ENCODE results near the gene BMP8A. TPM values are rescaled to one million over a fixed set of nuclear protein-coding genes. Genes with fewer than 3 reads are reported as not detected.
"Not testable (repeated sequence)": the region's sequence is repeated elsewhere in the genome, so short reads cannot be mapped to it uniquely, and the experiment has no call there.

The BMP8A gene
- total and polyA plus RNA-seq, 7 donors = 0.27 to 3.2 (median 0.81) TPM; not detected in 1

DNA sequence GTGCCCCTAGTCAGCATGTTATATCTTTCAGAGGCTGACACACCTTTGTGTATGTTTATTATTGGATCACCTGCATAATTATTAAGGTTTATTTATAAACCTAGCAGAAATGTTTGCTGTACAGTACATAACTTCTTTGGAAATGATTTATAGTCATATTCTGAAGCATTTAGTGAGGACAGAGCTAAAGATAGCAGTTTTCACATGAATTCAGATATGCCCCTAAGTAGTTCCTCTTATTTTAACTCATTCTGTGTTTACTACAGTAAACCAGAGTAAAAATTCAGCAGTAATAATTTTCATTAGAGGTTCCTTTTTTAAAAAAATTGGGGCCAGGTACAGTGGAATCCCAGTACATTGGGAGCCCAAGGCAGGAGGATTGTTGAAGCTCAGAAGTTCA, 21.4 kb upstream of the BMP8A start:
- TF ChIP-seq, protein P1, sequence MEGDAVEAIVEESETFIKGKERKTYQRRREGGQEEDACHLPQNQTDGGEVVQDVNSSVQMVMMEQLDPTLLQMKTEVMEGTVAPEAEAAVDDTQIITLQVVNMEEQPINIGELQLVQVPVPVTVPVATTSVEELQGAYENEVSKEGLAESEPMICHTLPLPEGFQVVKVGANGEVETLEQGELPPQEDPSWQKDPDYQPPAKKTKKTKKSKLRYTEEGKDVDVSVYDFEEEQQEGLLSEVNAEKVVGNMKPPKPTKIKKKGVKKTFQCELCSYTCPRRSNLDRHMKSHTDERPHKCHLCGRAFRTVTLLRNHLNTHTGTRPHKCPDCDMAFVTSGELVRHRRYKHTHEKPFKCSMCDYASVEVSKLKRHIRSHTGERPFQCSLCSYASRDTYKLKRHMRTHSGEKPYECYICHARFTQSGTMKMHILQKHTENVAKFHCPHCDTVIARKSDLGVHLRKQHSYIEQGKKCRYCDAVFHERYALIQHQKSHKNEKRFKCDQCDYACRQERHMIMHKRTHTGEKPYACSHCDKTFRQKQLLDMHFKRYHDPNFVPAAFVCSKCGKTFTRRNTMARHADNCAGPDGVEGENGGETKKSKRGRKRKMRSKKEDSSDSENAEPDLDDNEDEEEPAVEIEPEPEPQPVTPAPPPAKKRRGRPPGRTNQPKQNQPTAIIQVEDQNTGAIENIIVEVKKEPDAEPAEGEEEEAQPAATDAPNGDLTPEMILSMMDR (IDR thresholded peaks at IDR 0.05) = no peak
- TF ChIP-seq POLR2AphosphoS5 (IDR thresholded peaks at IDR 0.05) = no peak
- no peak for TF ChIP-seq EP300 (IDR thresholded peaks at IDR 0.05)
- Histone ChIP-seq H3K27me3 (no peaks in the 10 kb centered on the region), H3K4me1 (peaks cover 0 to 21% (median 7%) of the 10 kb centered on the region in 4 donors), H3K4me3 (no peak overlapping the region), H3K9me3 (no peaks in the 10 kb centered on the region), H3K27ac (no peak overlapping the region), H3K36me3 (peaks cover 21 to 98% (median 40%) of the 10 kb centered on the region in 4 donors)
- no peak for DNase-seq
- intact Hi-C loops (cut with DNase I) = no loop called here

DNA sequence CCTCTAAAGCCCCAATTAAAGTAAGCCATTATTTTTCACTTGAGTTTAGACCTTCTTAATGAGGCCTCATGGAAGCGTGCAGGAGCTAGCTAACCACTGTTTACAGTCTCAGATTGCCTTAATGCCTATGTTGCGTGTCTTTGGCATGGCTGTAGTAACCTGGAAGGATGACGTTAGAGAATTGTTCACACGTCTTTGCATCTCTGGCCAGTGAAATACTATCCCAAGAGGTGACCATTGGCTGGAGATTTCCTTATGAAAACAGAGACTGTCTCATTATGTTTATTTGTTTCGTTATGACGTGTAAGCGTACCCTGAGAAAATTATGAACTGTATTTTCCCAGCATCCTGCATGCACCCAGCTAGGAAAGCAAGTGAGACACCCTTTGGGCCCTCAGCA, 18.6 kb upstream of the BMP8A start:
- TF ChIP-seq POLR2A (IDR thresholded peaks at IDR 0.05) (no peak), EP300 (IDR thresholded peaks at IDR 0.05) (no peak), POLR2AphosphoS5 (IDR thresholded peaks at IDR 0.05) (no peak)
- TF ChIP-seq, protein P1 (IDR thresholded peaks at IDR 0.05) = no peak
- no peak for DNase-seq
- Histone ChIP-seq H3K27ac (no peak overlapping the region), H3K36me3 (peaks cover 21 to 92% (median 40%) of the 10 kb centered on the region in 4 donors), H3K27me3 (no peaks in the 10 kb centered on the region), H3K4me3 (no peak overlapping the region), H3K4me1 (peaks cover 0 to 6% (median under 1%) of the 10 kb centered on the region in 4 donors), H3K9me3 (no peaks in the 10 kb centered on the region)
- WGBS, 2 donors = 94% methylated on average over 7 of the region's 7 CpGs
- intact Hi-C loops (cut with DNase I) = no loop called here

DNA sequence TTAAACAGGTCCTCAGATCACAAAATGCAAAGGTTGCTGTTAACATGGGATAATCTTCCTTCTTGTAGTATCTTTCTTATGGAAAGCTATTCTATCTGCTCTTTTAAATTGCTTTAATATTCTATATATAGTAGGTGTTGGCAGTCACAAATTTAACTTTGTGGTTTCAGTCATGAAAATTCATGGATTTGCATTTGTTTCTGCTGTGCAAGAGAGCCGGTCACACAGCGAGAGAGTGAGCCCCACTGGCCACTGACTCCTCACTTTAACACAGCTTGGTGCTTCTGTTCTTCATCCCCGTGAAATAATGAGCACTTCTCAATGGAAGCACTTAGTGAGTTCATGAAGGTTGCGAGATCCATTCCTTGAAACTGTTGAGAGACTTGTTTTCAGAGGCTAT, 18.1 kb upstream of the BMP8A start:
- no peaks in the 10 kb centered on the region for H3K9me3 ChIP-seq
- H3K27ac ChIP-seq = no peak overlapping the region
- 96% methylated on average over 4 of the region's 4 CpGs for WGBS, 2 donors
- H3K4me1 ChIP-seq = peaks cover 0 to 11% (median 4%) of the 10 kb centered on the region in 4 donors
- no peak overlapping the region for H3K4me3 ChIP-seq
- DNase-seq = no peak
- intact Hi-C loops (cut with DNase I) = no loop called here
- TF ChIP-seq POLR2AphosphoS5 (IDR thresholded peaks at IDR 0.05) = no peak
- no peaks in the 10 kb centered on the region for H3K27me3 ChIP-seq
- H3K36me3 ChIP-seq = peaks cover 21 to 87% (median 35%) of the 10 kb centered on the region in 4 donors

DNA sequence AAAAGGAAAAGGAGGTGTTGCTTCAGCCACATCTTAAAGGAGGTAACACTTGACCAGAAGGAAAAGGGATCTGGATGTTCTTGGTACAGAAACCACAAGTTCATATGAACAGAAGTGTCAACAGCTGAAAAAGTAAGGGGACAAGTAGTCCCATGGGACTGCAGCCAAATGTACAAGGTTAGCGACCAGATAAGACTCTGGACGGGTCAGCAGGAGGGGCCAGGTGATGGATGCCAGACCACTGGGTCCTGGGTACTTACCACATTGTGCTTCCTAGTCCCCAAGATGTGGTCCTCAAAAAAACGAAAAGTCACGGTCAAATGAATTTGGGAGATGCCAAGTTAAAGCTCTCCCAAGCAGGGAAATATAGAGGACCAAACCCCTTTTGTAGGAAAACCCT, 16.6 kb upstream of the BMP8A start:
- Histone ChIP-seq H3K4me3 (no peak overlapping the region), H3K9me3 (no peaks in the 10 kb centered on the region), H3K27me3 (no peaks in the 10 kb centered on the region), H3K36me3 (peaks cover 10 to 79% (median 22%) of the 10 kb centered on the region in 4 donors), H3K4me1 (peaks cover 0 to 20% (median 12%) of the 10 kb centered on the region in 4 donors), H3K27ac (no peak overlapping the region)
- DNase-seq = no peak
- TF ChIP-seq, protein P1 (IDR thresholded peaks at IDR 0.05) = no peak
- TF ChIP-seq EP300 (IDR thresholded peaks at IDR 0.05) = no peak
- TF ChIP-seq POLR2AphosphoS5 (IDR thresholded peaks at IDR 0.05) = no peak
- no peak for TF ChIP-seq POLR2A (IDR thresholded peaks at IDR 0.05)
- 89 to 90% methylated on average over 4 of the region's 4 CpGs for WGBS, 2 donors
- intact Hi-C loops (cut with DNase I) = no loop called here

DNA sequence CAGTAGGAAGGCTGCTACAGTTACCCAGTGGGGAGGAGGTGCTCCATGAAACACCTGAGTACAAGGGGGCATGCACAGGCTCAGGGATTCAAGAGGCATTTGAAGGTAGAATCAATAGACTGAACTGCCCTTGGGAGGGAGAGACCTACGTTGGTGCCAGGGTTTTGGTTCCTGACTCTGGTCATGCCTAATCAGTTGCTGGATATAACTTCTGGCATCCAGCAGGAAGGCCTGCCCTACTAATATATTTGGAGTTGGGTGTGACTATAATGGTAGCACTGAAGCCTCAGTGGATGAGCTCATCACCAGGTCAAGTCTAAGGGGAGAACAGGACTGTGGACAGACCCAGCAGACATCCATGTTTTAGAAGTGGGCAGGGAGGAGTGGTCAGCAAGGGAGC, 15.9 kb upstream of the BMP8A start:
- peaks cover 5 to 79% (median 23%) of the 10 kb centered on the region in 4 donors for H3K36me3 ChIP-seq

More for the DNA sequence above, 15.9 kb upstream of the BMP8A start:
- H3K27ac ChIP-seq; H3K9me3 ChIP-seq; H3K27me3 ChIP-seq; DNase-seq; intact Hi-C loops (cut with DNase I); H3K4me3 ChIP-seq: not testable (repeated sequence)
- peaks cover 0 to 27% (median 11%) of the 10 kb centered on the region in 4 donors for H3K4me1 ChIP-seq
- WGBS, 2 donors = 69 to 77% methylated on average over 1 of the region's 1 CpG

Measured in sigmoid colon (tissue), 7 donors.